ENCODE measurements around the gene CHTF18.

DNA sequence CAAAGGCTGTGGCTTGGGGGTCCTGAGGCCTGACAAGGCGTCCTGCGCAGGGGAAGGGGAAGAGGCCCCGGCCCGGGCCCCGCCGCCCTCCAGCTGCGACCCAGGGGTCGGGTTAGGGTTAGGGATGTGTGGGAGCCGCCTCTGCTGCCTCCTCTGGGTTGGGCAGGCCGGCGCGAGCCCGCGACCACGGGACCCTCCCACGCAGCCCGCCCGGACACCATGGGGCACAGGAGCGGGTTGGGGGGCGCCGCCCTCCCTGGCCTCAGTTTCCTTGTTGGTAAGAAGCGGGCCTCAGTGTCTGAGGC is 48.0 kb upstream of the CHTF18 start:
- no peak for TF ChIP-seq POLR2A (IDR thresholded peaks at IDR 0.05)
- TF ChIP-seq CTCF (IDR thresholded peaks at IDR 0.05) = no peak
- no peak for TF ChIP-seq POLR2AphosphoS5 (IDR thresholded peaks at IDR 0.05; ENCODE audit: insufficient read depth in 1 of 2, low read depth in 1 of 2)

Data from vagina (tissue), 2 donors.